ENCODE measurements around the gene KCTD13.

DNA sequence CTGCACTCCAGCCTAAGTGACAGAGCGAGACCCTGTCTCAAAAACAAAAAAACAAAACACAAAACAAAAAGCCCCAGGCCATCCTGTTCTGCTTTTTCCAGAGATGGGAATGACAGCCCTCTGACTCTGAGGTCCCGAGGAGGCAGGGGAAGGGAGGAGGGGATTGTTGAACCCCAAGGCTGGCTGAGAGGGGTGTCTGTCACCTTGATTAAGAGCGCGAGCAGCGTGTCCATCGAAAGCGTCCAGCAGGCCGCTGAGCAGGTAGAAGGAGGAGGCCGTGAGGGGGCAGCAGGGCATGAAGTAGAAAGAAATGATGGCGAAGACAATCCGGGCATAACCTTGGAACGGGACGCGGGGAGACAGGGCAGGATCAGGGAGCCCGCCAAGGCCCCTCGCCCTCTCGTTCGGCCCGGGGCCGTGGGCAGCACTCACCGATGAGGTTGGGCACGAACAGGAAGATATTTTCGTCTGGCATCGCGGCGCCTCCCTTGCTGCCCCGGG is 63.6 kb downstream of the KCTD13 start:
- TF ChIP-seq, protein P1, sequence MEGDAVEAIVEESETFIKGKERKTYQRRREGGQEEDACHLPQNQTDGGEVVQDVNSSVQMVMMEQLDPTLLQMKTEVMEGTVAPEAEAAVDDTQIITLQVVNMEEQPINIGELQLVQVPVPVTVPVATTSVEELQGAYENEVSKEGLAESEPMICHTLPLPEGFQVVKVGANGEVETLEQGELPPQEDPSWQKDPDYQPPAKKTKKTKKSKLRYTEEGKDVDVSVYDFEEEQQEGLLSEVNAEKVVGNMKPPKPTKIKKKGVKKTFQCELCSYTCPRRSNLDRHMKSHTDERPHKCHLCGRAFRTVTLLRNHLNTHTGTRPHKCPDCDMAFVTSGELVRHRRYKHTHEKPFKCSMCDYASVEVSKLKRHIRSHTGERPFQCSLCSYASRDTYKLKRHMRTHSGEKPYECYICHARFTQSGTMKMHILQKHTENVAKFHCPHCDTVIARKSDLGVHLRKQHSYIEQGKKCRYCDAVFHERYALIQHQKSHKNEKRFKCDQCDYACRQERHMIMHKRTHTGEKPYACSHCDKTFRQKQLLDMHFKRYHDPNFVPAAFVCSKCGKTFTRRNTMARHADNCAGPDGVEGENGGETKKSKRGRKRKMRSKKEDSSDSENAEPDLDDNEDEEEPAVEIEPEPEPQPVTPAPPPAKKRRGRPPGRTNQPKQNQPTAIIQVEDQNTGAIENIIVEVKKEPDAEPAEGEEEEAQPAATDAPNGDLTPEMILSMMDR (IDR thresholded peaks at IDR 0.05; ENCODE audit: insufficient read depth, low read length, poor library complexity, severe bottlenecking) = no peak
- no peak for TF ChIP-seq EZH2phosphoT487 (conservative IDR thresholded peaks at IDR 0.05; ENCODE audit: low read length)

Measured in SU-DHL-6 (cell line).